HG03175 (cell line): ENCODE results near the gene POLR3GL.

Experiments used
- ATAC-seq: cut with Tn5 transposase; IDR thresholded peaks from one replicate; pipeline ENCODE4 v1.9.1; 2021; ENCODE audit warnings: mild to moderate bottlenecking, moderate library complexity; ENCODE audit not compliant: unreplicated experiment

POLR3GL gene

GRCh38 chr1:145972580-145972979 is 8.1 kb downstream of the POLR3GL start:
- ATAC-seq = no peak

DNA sequence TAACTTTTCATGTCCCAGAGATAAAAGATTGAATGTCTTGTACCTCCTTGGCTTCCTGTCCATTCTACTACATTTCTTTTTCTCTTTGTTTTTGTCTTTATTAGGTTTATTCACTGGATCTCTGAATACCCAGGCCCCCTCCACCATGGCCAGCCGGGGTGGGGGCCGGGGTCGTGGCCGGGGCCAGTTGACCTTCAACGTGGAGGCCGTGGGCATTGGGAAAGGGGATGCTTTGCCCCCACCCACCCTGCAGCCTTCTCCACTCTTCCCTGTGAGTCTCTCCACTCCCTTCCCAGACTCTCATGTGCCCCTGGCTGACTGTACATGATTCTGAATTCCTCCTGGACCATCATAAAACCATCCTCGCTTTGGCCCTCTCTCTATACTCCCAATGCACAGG is 10.2 kb downstream of the POLR3GL start:
- no peak for ATAC-seq

DNA sequence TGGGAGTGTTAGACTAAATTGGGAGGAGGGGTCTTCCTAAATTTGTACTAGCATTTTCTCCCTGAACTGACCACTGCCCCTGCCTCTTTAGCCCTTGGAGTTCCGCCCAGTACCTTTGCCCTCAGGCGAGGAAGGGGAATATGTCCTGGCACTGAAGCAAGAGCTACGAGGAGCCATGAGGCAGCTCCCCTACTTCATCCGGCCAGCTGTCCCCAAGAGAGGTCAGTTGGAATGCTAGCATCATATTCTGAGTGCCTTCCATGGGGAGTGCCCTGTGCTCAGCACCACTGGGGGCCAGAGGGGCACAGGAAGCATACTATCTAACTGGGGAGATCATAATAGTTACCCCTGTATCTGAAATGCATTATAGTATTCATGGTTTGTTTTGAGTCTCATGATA is 10.7 kb downstream of the POLR3GL start:
- ATAC-seq = no peak

DNA sequence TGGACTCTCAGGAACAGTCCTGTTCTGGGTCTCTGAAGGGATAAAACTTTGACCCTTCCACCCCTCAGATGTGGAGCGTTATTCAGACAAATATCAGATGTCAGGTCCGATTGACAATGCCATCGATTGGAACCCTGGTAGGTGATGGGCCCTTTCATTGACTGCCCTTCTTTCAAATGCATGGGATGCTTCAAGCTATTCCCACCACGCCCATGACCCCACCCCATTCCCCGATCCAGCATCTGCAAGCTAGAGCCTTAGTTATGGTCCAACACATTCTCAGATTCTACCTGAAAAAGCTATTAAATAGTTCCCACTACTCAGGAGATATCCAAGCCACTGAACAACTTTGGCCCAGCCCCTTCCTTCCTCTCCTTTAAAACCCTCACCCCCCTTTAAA is 12.5 kb downstream of the POLR3GL start:
- ATAC-seq = no peak

- no peak for ATAC-seq
These were observed 13.3 kb downstream of the POLR3GL start for GRCh38 chr1:145977486-145978470.

DNA sequence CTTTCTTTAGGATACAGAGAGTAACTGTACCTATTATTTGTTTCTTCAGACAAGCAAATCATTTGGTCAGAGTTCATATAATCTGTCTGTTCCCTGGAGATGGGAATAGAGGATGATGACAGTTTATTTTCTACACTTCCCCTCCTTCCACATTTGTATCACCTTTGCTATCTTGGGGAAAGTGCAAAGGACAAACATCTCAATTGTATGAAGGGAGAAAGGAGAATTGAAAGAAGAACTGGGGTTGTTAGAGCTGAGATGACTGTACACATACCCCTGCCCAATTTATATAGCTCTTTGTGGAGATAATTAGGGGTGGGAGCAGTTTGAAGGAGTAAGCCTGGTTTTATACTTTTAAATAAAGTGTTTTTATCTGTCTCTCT is 14.0 kb downstream of the POLR3GL start:
- ATAC-seq = no peak

DNA sequence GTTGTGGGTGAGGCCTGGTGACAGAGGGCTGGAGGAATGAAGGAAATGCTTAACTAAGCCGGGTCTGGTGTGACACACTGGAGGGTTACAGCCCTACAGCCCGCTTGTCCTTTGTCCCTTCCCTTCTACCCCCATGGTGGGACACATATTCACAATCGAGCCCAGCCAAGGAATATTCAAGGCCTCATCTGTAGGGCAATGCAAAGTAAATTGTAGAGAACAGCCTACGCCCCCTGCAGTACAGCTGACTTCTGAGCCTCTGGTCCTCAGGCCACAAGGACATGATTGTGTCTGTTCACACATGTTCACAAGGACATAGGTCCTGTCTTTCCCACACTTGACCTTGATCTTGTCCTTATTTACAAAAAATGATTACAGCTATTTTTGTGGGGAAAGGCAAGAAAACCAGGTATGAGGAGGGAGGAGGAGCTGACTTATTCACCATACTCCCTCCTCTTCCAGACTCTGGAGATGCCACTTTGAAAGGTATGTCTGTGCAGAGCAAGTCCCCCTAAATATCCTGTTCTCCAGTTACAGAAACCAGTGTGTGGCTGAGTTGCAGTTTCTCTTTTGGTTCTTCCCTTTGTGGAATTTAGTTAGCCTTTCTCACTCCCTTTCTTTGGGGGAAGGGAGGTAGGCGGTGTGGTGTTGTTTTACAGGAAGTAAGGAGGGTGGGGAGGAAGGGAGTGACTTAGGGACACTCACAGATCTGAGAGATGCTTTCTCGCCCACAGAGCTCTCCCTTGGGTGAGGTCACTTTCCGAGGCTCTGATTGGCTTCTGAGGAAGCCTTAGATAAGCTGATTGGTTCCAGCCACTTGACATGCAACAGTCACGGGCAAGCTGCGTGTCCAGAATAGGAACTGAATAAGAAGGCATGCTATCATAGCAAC is 14.6 kb downstream of the POLR3GL start:
- peak; percentile 93 for ATAC-seq

- ATAC-seq = peak; percentile 4
These were observed 15.4 kb downstream of the POLR3GL start for GRCh38 chr1:145979746-145980456.

- no peak for ATAC-seq
These were observed 16.0 kb downstream of the POLR3GL start for GRCh38 chr1:145980457-145980994.

GRCh38 chr1:145982010-145982723 is 17.7 kb downstream of the POLR3GL start:
- ATAC-seq = no peak

DNA sequence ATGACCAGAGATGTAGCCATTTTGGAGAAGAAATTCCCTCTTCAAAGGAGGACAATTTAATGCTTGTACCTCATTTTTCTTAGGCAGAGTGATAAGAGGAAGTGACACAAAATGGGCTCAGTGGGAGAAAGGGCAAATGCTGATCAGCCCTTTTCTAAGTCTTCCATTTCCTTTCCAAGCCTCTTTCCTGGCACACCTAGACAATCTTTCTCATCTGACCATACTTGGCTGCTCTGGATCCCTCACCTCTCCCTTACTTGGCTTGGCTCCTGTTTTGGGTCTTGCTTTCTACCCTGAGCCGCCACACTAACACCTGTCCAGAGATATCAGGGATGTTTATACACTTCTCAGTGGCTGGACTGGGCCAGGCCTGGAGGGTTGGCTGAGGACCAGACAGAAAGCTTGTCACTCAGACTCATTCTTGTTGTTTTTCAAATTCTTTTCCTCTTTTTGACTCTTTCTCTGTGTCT is 18.8 kb downstream of the POLR3GL start:
- no peak for ATAC-seq

- ATAC-seq = no peak
These were observed 19.7 kb downstream of the POLR3GL start for GRCh38 chr1:145983960-145984830.

GRCh38 chr1:145985129-145985501 is 20.6 kb downstream of the POLR3GL start:
- no peak for ATAC-seq

- ATAC-seq = no peak
These were observed 21.3 kb downstream of the POLR3GL start for GRCh38 chr1:145985502-145986439.

DNA sequence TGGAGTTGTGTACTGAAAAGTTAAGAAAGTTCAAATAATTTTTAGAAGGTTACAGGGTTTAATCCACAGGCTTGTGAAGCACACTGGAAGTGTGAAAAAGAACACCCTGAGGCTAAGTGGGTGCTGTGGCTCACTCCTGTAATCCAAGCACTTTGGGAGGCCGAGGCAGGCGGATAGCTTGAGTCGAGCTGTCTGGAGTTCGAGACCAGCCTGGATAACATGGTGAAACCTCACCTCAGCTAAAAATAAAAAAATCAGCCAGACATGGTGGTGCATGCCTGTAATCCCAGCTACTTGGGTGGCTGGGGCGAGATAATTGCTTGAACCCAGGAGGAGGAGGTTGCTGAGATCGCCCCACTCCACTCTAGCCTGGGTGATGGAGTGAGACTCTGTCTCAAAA is 22.1 kb downstream of the POLR3GL start:
- ATAC-seq = no peak

DNA sequence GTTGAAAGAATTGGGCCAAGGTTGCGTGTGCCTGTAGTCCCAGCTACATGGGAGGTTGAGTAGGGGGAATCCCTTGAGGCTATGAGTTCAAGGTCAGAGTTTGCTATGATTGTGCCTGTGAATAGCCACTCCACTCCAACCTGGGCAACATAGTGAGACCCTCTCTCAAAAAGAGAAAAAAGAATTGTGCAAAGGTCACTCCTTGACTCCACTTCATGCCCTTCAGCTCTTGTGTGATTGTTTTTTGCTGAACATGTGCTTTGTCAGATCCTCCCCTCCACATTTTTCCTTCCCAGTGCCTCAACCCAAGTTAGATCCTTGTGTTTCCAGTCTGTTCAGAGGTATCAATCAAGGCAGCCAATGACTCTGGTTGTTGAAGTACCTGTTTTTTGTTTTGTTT is 23.4 kb downstream of the POLR3GL start:
- no peak for ATAC-seq

- ATAC-seq = no peak
These were observed 24.3 kb downstream of the POLR3GL start for GRCh38 chr1:145988773-145989172.

DNA sequence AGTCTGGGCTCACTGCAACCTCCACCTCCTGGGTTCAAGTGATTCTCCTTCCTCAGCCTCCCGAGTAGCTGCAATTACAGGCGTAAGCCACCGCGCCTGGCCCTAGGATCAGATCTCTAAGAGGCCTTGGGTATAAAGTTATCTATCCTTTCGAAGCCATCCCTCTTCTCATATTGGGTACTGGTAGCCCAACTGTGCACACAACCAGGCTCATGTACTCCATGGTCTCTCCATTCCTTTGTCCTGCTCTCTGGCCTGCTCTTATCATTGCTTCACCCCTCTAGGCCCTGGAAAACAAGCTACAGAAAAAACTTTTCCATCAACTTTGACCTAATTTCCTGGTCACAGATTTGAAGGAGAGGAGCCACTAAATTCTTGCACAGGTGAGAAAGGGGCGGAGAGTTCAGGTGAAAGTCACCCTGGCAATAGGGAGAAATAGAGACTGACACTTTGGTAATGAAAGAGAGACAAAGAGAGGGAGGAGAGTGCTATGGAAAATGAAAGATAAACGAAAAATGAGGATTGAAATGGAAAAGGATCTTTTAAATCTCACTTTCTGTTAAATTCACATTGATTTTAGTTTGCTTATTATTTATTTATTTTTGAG is 25.9 kb downstream of the POLR3GL start:
- ATAC-seq = no peak
